ENCODE data around the gene PEDS1.
"Not testable (repeated sequence)": the region's sequence is repeated elsewhere in the genome, so short reads cannot be mapped to it uniquely, and the experiment has no call there.

PEDS1 gene

GRCh38 chr20:50115591-50116367 is 37.7 kb downstream of the PEDS1 start:
- in situ Hi-C loops (cut with MboI; ENCODE audit: low sequenced_read_pairs): no loop called here

GRCh38 chr20:50115041-50115512 is 38.4 kb downstream of the PEDS1 start:
- in situ Hi-C loops (cut with MboI; ENCODE audit: low sequenced_read_pairs): no loop called here

GRCh38 chr20:50113420-50114224 is 39.9 kb downstream of the PEDS1 start:
- in situ Hi-C loops (cut with MboI; ENCODE audit: low sequenced_read_pairs): no loop called here

GRCh38 chr20:50112512-50113419 is 40.8 kb downstream of the PEDS1 start, which contains the start of gene UBE2V1:
Gene UBE2V1, minus strand, starts transcription at chr20:50113150. Its CDS starts 22 bp downstream, at chr20:50113128.
- in situ Hi-C loops (cut with MboI; ENCODE audit: low sequenced_read_pairs): no loop called here

- in situ Hi-C loops (cut with MboI; ENCODE audit: low sequenced_read_pairs): no loop called here
Observed at GRCh38 chr20:50111829-50112495, 41.6 kb downstream of the PEDS1 start.

GRCh38 chr20:50111120-50111828 is 42.2 kb downstream of the PEDS1 start:
- in situ Hi-C loops (cut with MboI; ENCODE audit: low sequenced_read_pairs): no loop called here

GRCh38 chr20:50110141-50111047 is 43.1 kb downstream of the PEDS1 start:
- in situ Hi-C loops (cut with MboI; ENCODE audit: low sequenced_read_pairs): no loop called here

GRCh38 chr20:50108556-50109235 is 44.8 kb downstream of the PEDS1 start:
- in situ Hi-C loops (cut with MboI; ENCODE audit: low sequenced_read_pairs): no loop called here

- in situ Hi-C loops (cut with MboI; ENCODE audit: low sequenced_read_pairs): no loop called here
Observed at GRCh38 chr20:50107796-50108331, 45.7 kb downstream of the PEDS1 start.

GRCh38 chr20:50107086-50107660 is 46.4 kb downstream of the PEDS1 start:
- in situ Hi-C loops (cut with MboI; ENCODE audit: low sequenced_read_pairs): no loop called here

GRCh38 chr20:50106669-50107068 is 46.9 kb downstream of the PEDS1 start:
- in situ Hi-C loops (cut with MboI; ENCODE audit: low sequenced_read_pairs): not testable (repeated sequence)

Data from HL-60/S4 treated with retinoic acid at 250 ng/mL for 4 days and 3 days (cell line).